GM19452 (cell line): Measurements from ENCODE around the gene PARP16.
A peak's percentile ranks its signal among the peaks of the same experiment; 100 is the strongest.

ENCODE experiments used
- ATAC-seq: cut with Tn5 transposase; IDR thresholded peaks from one replicate; pipeline ENCODE4 v1.9.1; 2021; ENCODE audit not compliant: unreplicated experiment

PARP16 gene

GRCh38 chr15:65286704-65287519 is at the start of gene PARP16:
Gene PARP16, minus strand, starts transcription at chr15:65286883. Its CDS starts 457 bp downstream, at chr15:65286426.
- peak; percentile 85 for ATAC-seq

- no peak for ATAC-seq
Measured at GRCh38 chr15:65335278-65336055, 48.8 kb upstream of the PARP16 start.

GRCh38 chr15:65334586-65335231 is 48.0 kb upstream of the PARP16 start:
- no peak for ATAC-seq

- ATAC-seq = no peak
Measured at GRCh38 chr15:65333856-65334255, 47.2 kb upstream of the PARP16 start.

- no peak for ATAC-seq
Measured at GRCh38 chr15:65333148-65333820, 46.6 kb upstream of the PARP16 start.

GRCh38 chr15:65332391-65333147 is 45.9 kb upstream of the PARP16 start:
- ATAC-seq = no peak

GRCh38 chr15:65331811-65332210 is 45.1 kb upstream of the PARP16 start:
- ATAC-seq = no peak

- no peak for ATAC-seq
Measured at GRCh38 chr15:65330934-65331645, 44.4 kb upstream of the PARP16 start.

GRCh38 chr15:65329984-65330735 is 43.5 kb upstream of the PARP16 start:
- ATAC-seq = no peak

GRCh38 chr15:65329288-65329983 is 42.8 kb upstream of the PARP16 start:
- ATAC-seq = no peak

GRCh38 chr15:65328506-65329287 is 42.0 kb upstream of the PARP16 start:
- ATAC-seq = no peak

GRCh38 chr15:65327651-65328393 is 41.1 kb upstream of the PARP16 start:
- no peak for ATAC-seq

- ATAC-seq = no peak
Measured at GRCh38 chr15:65326818-65327217, 40.1 kb upstream of the PARP16 start.

GRCh38 chr15:65326117-65326526 is 39.4 kb upstream of the PARP16 start:
- ATAC-seq = no peak

- ATAC-seq = no peak
Measured at GRCh38 chr15:65323071-65323511, 36.4 kb upstream of the PARP16 start.

GRCh38 chr15:65318870-65319356 is 32.2 kb upstream of the PARP16 start:
- peak; percentile 61 for ATAC-seq
